ENCODE results near the gene CGRRF1. TPM values are rescaled to one million over a fixed set of nuclear protein-coding genes. Genes with fewer than 3 reads are reported as not detected.

Gene CGRRF1
- total and polyA plus RNA-seq, 9 of the 15 experiments (the other 6 are each of a cell fraction or from before 2014, with no cell fraction given): 2.8 to 15.8 (median 4.6) TPM

DNA sequence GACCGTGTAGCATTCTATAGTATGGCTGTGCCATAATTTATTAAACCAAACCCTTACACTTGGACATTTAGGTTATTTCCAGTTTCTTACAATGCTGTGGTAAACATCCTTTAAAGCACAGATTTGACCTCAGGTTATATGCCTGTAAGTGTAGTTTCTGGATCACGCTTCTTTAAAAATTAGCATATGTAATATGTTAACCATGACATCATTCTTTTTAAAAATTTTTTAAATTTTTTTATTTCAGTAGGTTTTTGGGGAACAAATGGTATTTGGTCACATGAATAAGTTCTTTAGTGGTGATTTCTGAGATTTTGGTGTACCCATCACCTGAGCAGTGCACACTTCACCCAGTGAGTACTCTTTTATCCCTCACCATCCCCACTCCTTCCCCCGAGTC is 75.5 kb downstream of the CGRRF1 start:
- Histone ChIP-seq H3K27me3 (ENCODE audit: control insufficient read depth in 2 of 2, insufficient read depth in 2 of 2, low read length in 2 of 2) (no peaks in the 10 kb centered on the region), H2AFZ (ENCODE audit: low read depth, low read length) (no peak overlapping the region), H3K9me3 (replicated peaks; ENCODE audit: control insufficient read depth, insufficient read depth, low read depth, low read length) (no peaks in the 10 kb centered on the region), H3K9me1 (ENCODE audit: control insufficient read depth, insufficient read depth, low read length) (no peaks in the 10 kb centered on the region), H3K36me3 (ENCODE audit: control insufficient read depth, insufficient read depth, low read length) (peaks cover 3% of the 10 kb centered on the region; the same call in 2 of the 3 replicates), H3K9ac (ENCODE audit: insufficient read depth in 1 of 2, low read depth in 2 of 2, low read length in 2 of 2) (no peak overlapping the region), H3K4me1 (replicated peaks in 1 of 2; ENCODE audit: control insufficient read depth in 2 of 2, insufficient read depth in 2 of 2, low read length in 2 of 2) (no peaks in the 10 kb centered on the region), H4K20me1 (replicated peaks; ENCODE audit: control insufficient read depth, insufficient read depth, low read length) (0 out of 2 replicates have a peak, but pooled peaks cover 3% of the 10 kb centered on the region), H3K4me3 (no peak overlapping the region), H3K27ac (ENCODE audit: extremely low read depth, low read depth, low read length) (no peak overlapping the region), H3K4me2 (ENCODE audit: insufficient read depth, low read length) (no peak overlapping the region), H3K79me2 (ENCODE audit: control insufficient read depth, insufficient read depth, low read length) (peaks cover 5% of the 10 kb centered on the region; the same call in 2 of the 3 replicates)
- no TSS peak for BruUV-seq (replicated peaks)
- 76% methylated on average over 3 of the region's 3 CpGs for WGBS (ENCODE audit: insufficient coverage, low coverage, missing lambda C conversion rate)
- ChIA-PET POLR2A (no interaction called here), CTCF (ENCODE audit: low intra/inter-chr PET ratio) (no interaction called here)
- FAIRE-seq (no peak), DNase-seq (ENCODE audit: extremely low read depth in 1 of 4, low spot score in 3 of 4) (no peak), ATAC-seq (no peak)
- TF ChIP-seq TBL1XR1 (IDR thresholded peaks at IDR 0.05; ENCODE audit: low read length in 2 of 2) (no peak), SMARCC2 (IDR thresholded peaks at IDR 0.05; ENCODE audit: low read depth) (no peak), LARP7 (IDR thresholded peaks at IDR 0.05) (no peak), GABPA (tag; conservative IDR thresholded peaks at IDR 0.05; ENCODE audit: low read depth) (no peak), NCOA1 (IDR thresholded peaks at IDR 0.05; ENCODE audit: low read depth) (no peak), LEF1 (IDR thresholded peaks at IDR 0.05) (no peak), EHMT2 (IDR thresholded peaks at IDR 0.05) (no peak)
- in situ Hi-C loops (cut with MboI) (no loop called here), intact Hi-C loops (cut with micrococcal nuclease) (no loop called here)

Other genes starting within 250 kb of the CGRRF1 start
- gene CDKN3, start 112.9 kb upstream of the CGRRF1 start, total RNA-seq (2014; rRNA removed): 41.5 and 46.3 TPM in 2 replicates
- gene CDKN3, start 112.9 kb upstream of the CGRRF1 start, total RNA-seq (2014; rRNA removed; fragmentation: Illumina TruSeq; extraction: Trizol): 60.4 and 62.4 TPM in 2 replicates
- gene CDKN3, start 112.9 kb upstream of the CGRRF1 start, total RNA-seq (2015; rRNA removed; fragmentation: Illumina TruSeq; extraction: Trizol): 58.3 and 62.4 TPM in 2 replicates
- gene CDKN3, start 112.9 kb upstream of the CGRRF1 start, total RNA-seq (2021): 41.3 and 46.5 TPM in 2 replicates
- 75.1 and 98.8 TPM in 2 replicates for gene CDKN3, start 112.9 kb upstream of the CGRRF1 start, polyA plus RNA-seq (2011; rRNA removed)
- gene CDKN3, start 112.9 kb upstream of the CGRRF1 start, polyA plus RNA-seq (2014; fragmentation: Illumina TruSeq; extraction: Trizol): 68.8 and 83.6 TPM in 2 replicates
- 100 to 1,000 TPM; 127 to 128 TPM for gene CDKN3, start 112.9 kb upstream of the CGRRF1 start, polyA plus RNA-seq (2014; fragmentation: Nextera tagmentation; extraction: Ambion mirVana)
- 70.7 and 78.2 TPM in 2 replicates for gene CDKN3, start 112.9 kb upstream of the CGRRF1 start, polyA plus RNA-seq (2014; rRNA removed)
- 13.9 and 23.0 TPM in 2 replicates for gene CNIH1, start 68.5 kb upstream of the CGRRF1 start, total RNA-seq (2014; rRNA removed)
- gene CNIH1, start 68.5 kb upstream of the CGRRF1 start, total RNA-seq (2014; rRNA removed; fragmentation: Illumina TruSeq; extraction: Trizol): 66.7 and 76.5 TPM in 2 replicates
- 46.6 and 56.9 TPM in 2 replicates for gene CNIH1, start 68.5 kb upstream of the CGRRF1 start, total RNA-seq (2015; rRNA removed; fragmentation: Illumina TruSeq; extraction: Trizol)
- 71.3 and 79.6 TPM in 2 replicates for gene CNIH1, start 68.5 kb upstream of the CGRRF1 start, total RNA-seq (2021)
- gene CNIH1, start 68.5 kb upstream of the CGRRF1 start, polyA plus RNA-seq (2011; rRNA removed): 182 and 185 TPM in 2 replicates
- gene CNIH1, start 68.5 kb upstream of the CGRRF1 start, polyA plus RNA-seq (2014; fragmentation: Illumina TruSeq; extraction: Trizol): 116 and 120 TPM in 2 replicates
- 100 to 1,000 TPM; 253 to 283 TPM for gene CNIH1, start 68.5 kb upstream of the CGRRF1 start, polyA plus RNA-seq (2014; fragmentation: Nextera tagmentation; extraction: Ambion mirVana)
- gene CNIH1, start 68.5 kb upstream of the CGRRF1 start, polyA plus RNA-seq (2014; rRNA removed): 77.3 and 95.9 TPM in 2 replicates
- 13.1 and 15.1 TPM in 2 replicates for gene GMFB, start 20.9 kb upstream of the CGRRF1 start, total RNA-seq (2014; rRNA removed)
- gene GMFB, start 20.9 kb upstream of the CGRRF1 start, total RNA-seq (2014; rRNA removed; fragmentation: Illumina TruSeq; extraction: Trizol): 31.6 and 34.7 TPM in 2 replicates
- 27.7 and 31.7 TPM in 2 replicates for gene GMFB, start 20.9 kb upstream of the CGRRF1 start, total RNA-seq (2015; rRNA removed; fragmentation: Illumina TruSeq; extraction: Trizol)
- gene GMFB, start 20.9 kb upstream of the CGRRF1 start, total RNA-seq (2021): 22.1 and 22.7 TPM in 2 replicates
- 9.9 and 15.1 TPM in 2 replicates for gene GMFB, start 20.9 kb upstream of the CGRRF1 start, polyA plus RNA-seq (2011; rRNA removed)
- 20.4 and 21.2 TPM in 2 replicates for gene GMFB, start 20.9 kb upstream of the CGRRF1 start, polyA plus RNA-seq (2014; fragmentation: Illumina TruSeq; extraction: Trizol)
- 10 to 100 TPM; 20.1 to 20.5 TPM for gene GMFB, start 20.9 kb upstream of the CGRRF1 start, polyA plus RNA-seq (2014; fragmentation: Nextera tagmentation; extraction: Ambion mirVana)
- gene GMFB, start 20.9 kb upstream of the CGRRF1 start, polyA plus RNA-seq (2014; rRNA removed): 13.2 and 14.0 TPM in 2 replicates
- gene SAMD4A, start 57.2 kb downstream of the CGRRF1 start, total RNA-seq (2014; rRNA removed): 3.2 and 3.8 TPM in 2 replicates
- gene SAMD4A, start 57.2 kb downstream of the CGRRF1 start, total RNA-seq (2014; rRNA removed; fragmentation: Illumina TruSeq; extraction: Trizol): 4.1 and 4.6 TPM in 2 replicates
- 3.3 and 4.0 TPM in 2 replicates for gene SAMD4A, start 57.2 kb downstream of the CGRRF1 start, total RNA-seq (2015; rRNA removed; fragmentation: Illumina TruSeq; extraction: Trizol)
- 6.8 TPM in 2 replicates for gene SAMD4A, start 57.2 kb downstream of the CGRRF1 start, total RNA-seq (2021)
- gene SAMD4A, start 57.2 kb downstream of the CGRRF1 start, polyA plus RNA-seq (2011; rRNA removed): 3.4 and 3.9 TPM in 2 replicates
- 4.1 and 4.6 TPM in 2 replicates for gene SAMD4A, start 57.2 kb downstream of the CGRRF1 start, polyA plus RNA-seq (2014; fragmentation: Illumina TruSeq; extraction: Trizol)
- gene SAMD4A, start 57.2 kb downstream of the CGRRF1 start, polyA plus RNA-seq (2014; fragmentation: Nextera tagmentation; extraction: Ambion mirVana): 1 to 10 TPM in 1 of 2 experiments, under 1 TPM in 1; 0.66 to 1.9 TPM
- gene SAMD4A, start 57.2 kb downstream of the CGRRF1 start, polyA plus RNA-seq (2014; rRNA removed): 3.0 and 3.5 TPM in 2 replicates

Data from K562 (cell line).